B cell (primary cell): ENCODE measurements around the gene RAX2.

Experiments
- CTCF ChIP-seq: fragments of 200-600 bp; IDR thresholded peaks from one replicate; pipeline ENCODE4 v1.8.0; 2022; ENCODE audit warnings: antibody characterized with exemption, mild to moderate bottlenecking
- EZH2 ChIP-seq: IDR thresholded peaks from 2 replicates; pipeline ENCODE4 v1.6.1; 2012; ENCODE audit warnings: borderline replicate concordance, low read depth, mild to moderate bottlenecking, moderate library complexity, low read length; ENCODE audit not compliant: insufficient read depth, poor library complexity, severe bottlenecking

- TF ChIP-seq CTCF (no peak), EZH2 (no peak)
These were observed 31.6 kb downstream of the RAX2 start for GRCh38 chr19:3740431-3740830.
